Subcutaneous adipose tissue (tissue), 4 donors: ENCODE measurements around the gene TNRC18. TPM values are rescaled to one million over a fixed set of nuclear protein-coding genes. Genes with fewer than 3 reads are reported as not detected.

Experiments
- total RNA-seq, 4 donors: library from RNA; depleted of rRNA; stranded (reverse); fragments of >200 nt; gene quantifications; one replicate each; pipeline ENCODE4 v1.1.0, GENCODE V29; 2016
- TF ChIP-seq, protein P1 (sequence below): fragments of 450-650 bp; IDR thresholded peaks from one replicate; pipeline ENCODE4 v1.5.1; 2016; ENCODE audit warnings: low read depth, mild to moderate bottlenecking, control low read depth, antibody characterized with exemption, moderate library complexity

TNRC18 gene
- total RNA-seq, 4 donors from 2014 or later = 21.7 to 107 (median 34.0) TPM

DNA sequence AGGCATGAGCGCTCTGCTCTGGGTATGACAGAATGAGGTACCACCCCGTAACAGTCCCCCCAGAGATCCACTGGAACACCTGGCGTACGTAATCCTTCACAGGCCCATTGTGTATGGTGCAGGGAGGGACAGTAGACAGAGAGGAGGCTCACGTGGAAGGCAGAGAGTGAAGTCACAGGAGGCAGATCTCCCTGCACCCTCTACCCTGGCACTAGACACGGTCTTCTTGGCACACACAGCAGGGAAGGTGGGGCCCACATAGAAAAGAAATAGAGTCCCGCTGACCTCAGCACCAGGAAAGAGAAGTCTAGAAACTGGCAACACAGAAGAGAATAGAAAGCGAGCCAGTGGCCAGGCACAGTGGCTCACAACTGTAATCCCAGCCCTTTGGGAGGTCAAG is 89.0 kb downstream of the TNRC18 start:
- TF ChIP-seq, protein P1, sequence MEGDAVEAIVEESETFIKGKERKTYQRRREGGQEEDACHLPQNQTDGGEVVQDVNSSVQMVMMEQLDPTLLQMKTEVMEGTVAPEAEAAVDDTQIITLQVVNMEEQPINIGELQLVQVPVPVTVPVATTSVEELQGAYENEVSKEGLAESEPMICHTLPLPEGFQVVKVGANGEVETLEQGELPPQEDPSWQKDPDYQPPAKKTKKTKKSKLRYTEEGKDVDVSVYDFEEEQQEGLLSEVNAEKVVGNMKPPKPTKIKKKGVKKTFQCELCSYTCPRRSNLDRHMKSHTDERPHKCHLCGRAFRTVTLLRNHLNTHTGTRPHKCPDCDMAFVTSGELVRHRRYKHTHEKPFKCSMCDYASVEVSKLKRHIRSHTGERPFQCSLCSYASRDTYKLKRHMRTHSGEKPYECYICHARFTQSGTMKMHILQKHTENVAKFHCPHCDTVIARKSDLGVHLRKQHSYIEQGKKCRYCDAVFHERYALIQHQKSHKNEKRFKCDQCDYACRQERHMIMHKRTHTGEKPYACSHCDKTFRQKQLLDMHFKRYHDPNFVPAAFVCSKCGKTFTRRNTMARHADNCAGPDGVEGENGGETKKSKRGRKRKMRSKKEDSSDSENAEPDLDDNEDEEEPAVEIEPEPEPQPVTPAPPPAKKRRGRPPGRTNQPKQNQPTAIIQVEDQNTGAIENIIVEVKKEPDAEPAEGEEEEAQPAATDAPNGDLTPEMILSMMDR = no peak

DNA sequence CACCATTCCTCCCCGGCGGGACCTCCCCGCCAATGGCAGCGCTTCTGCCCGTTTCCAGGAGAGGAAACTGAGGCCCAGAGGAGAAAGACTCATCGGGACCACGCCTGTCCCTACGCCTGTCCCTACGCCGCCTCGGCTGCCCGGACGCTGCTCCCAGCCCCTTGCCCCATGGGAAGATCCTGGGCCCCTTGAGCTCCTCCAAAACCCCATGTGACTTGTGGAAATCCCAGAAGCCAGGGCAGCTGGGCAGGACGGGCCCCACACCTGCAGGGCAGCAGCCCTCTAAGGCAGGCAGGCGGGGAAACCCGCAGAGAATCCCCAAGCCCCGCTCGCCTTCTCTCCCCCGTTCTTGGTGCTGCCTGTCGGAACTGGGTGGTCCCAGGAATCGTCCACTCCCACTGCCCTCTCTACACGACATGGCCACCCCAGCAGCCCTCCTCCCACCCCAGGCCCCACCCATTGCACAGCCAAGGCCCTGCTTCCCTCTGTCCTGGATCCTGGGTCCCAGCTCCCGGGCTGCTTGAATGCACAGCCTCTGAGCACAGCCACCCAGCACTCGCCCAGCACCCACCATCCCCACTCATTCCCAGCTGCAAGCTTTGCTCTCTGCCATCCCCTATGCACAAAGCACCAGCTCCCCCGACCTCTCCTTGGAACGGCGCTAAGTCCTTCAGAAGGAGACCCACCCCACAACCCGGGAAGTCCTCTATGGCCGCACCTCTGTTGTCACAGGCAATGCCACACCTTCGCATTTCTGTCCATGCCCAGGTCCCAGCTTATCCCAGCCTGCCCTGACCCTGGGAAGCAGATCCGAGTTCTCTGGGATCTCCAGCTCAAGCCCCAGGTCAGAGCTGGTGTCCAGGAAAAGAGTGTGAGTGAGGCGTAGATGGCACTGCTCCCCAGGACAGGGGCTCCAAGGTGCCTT is 90.3 kb downstream of the TNRC18 start:
- TF ChIP-seq, protein P1 = no peak

DNA sequence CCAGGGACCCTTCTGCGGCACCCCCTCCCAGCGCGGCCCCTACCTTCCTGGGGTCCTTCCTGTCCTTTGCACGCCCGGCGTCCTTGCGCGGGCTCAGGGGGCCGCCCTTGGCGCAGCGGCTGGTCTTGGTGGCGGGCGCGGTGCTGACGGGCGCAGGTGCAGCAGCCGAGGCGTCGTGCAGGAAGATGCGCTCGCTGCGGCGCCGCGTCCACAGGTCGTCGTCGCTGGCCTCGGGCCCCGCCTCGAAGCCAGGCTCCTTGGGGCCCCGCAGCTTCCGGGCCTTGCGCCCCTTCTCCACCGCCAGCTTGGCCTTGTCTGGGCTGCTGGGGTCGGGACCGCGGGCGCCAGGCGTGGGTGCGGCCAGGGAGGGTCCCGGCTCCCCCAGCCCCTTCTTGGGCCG is 91.1 kb downstream of the TNRC18 start:
- TF ChIP-seq, protein P1 = no peak

DNA sequence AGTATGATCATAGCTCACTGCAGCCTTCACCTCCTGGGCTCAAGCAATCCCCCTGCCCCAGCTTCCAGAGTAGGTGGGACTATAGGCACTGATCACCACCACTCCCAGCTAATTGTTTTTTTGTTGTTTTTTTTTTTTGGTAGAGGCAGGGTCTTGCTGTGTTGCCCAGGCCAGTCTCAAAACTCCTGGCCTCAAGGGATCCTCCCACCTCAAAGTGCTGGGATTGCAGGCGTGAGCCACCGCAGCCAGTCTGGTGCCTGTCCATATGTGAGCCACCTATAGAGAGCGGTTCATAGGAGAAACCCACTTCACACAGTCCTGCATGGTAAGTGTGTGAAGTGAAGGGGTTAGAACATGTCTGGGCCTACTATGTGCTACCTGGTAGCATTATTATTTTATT is 93.3 kb downstream of the TNRC18 start:
- TF ChIP-seq, protein P1 = no peak

DNA sequence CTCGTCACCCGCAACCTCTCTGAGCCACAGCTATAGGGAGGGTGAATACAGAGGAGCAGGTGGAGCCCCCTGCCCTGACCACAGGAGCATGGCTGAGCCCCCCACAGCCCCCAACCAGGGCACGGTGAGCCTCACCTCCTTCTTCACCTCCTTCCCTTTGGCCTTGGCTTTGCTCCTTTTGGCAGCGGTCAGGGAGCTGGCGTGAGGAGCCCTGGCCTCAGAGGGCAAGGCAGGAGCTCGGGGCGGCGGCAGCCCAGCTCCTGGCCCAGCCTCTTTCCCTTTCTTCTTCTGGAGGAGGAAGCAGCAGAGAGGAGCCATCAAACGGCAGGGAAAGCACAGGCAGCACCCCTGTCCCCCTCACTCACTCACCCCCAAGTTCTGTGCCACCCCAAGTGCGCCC is 98.7 kb downstream of the TNRC18 start:
- TF ChIP-seq, protein P1 = no peak

DNA sequence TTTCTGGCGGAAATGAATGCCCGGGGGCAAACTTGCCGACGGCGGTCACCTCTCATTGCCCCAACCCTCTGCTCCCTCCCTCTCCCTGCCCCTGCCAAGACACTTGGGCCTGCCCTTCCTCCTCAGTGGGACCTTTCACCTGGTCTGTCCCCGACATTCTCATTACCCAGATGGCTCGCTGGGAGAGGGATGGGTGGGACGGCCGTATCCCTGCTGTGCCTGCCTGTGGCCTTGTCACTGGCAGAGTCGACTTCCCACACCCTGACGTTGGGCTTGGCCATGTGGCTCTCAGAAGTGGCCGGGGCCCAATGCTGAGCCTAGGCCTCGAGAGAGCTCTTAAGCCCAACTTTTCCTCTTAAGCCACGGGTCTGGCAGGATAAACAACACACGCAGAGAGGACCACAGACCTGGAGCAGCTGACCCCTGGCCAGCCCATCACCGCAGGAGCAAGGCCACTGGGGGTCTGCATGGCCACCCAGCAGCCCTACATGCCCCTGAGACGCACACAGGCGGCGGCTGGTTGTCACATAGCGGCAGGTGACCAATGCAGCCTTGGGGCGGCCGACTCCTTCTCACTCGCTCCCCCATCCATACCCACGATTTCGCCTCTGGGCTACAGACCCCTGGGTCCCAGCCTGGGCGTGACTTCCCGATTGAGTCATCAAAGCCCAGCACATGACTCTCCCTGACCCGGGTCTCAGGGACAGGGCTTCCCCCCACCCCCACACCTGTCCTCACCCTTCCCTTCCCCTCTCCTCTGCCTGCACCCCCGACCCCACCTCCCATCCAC is 100.8 kb downstream of the TNRC18 start:
- TF ChIP-seq, protein P1 = no peak

DNA sequence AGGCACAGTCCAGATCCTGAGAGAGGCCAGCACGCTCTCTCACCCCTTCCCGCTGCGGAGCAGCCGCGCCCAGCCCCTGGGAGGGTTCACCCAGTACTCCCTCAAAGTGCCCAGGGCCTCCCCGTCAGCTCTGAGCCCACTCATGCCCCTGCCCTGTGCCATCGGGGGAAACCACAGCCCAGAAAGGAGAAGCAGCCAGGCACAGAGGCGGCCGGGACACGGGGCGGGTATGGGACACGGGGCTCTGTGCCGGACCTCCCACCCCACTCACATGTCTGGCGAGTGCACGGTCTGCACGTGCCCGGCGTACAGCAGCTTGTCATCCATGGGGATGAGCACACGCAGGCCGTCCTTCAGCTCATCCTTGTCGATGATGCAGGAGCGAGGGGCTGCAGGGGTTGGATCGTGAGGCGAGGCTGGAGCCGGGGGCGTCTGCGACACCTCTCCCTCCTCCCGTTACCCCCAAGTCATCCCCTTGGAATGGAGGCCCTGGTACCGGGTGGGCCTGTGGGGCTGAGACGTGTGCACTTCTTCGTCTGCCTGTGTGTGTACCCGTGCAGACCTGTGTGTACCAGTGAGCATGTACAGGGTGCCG is 102.7 kb downstream of the TNRC18 start:
- TF ChIP-seq, protein P1 = no peak
